Adrenal gland (tissue), 5 donors: ENCODE measurements around the gene PRXL2C.

Source experiments
- CTCF ChIP-seq, 6 experiments: fragments of 450-650 bp in 4 of 6; fragments of 200-600 bp in 2 of 6; sonication (generic) in 1 of 6; IDR thresholded peaks; 1 replicate in 5 of 6; 2 replicates in 1 of 6; pipeline versions ENCODE4 v1.5.1 to v1.8.0; 2016 to 2021; ENCODE audit warnings: antibody characterized with exemption in 6 of 6, mild to moderate bottlenecking in 2 of 6, moderate library complexity in 1 of 6
- POLR2A ChIP-seq, 2 donors: fragments of 450-650 bp; IDR thresholded peaks; one replicate each; pipeline ENCODE4 v1.6.1; 2017; ENCODE audit warnings: antibody characterized with exemption in 2 of 2, mild to moderate bottlenecking in 2 of 2, moderate library complexity in 1 of 2
- donor health status: DM: no; HTN: no; CAD: no.

GRCh38 chr9:96674906-96675538 lies 19.9 kb upstream of the PRXL2C start:
- TF ChIP-seq POLR2A (IDR thresholded peaks at IDR 0.05) = no peak
- no peak for TF ChIP-seq CTCF (IDR thresholded peaks at IDR 0.05)
